Left ventricle myocardium inferior (tissue), 1 donor: ENCODE results near the gene BBS4. TPM values are rescaled to one million over a fixed set of nuclear protein-coding genes. Genes with fewer than 3 reads are reported as not detected.
A peak's percentile ranks its signal among the peaks of the same experiment; 100 is the strongest.

Experiments
- DNase-seq: peaks from one replicate; pipeline ENCODE4 v3.0.0-alpha.2; 2020
- H3K27ac ChIP-seq: fragments of 200-600 bp; replicated peaks from 2 replicates; pipeline ENCODE4 v1.8.0; 2021
- H3K27me3 ChIP-seq: fragments of 200-600 bp; 2 replicates; pipeline ENCODE4 v1.8.0; 2021; ENCODE audit warnings: low read depth
- H3K36me3 ChIP-seq: fragments of 200-600 bp; 2 replicates; pipeline ENCODE4 v1.8.0; 2021
- H3K4me1 ChIP-seq: fragments of 200-600 bp; 2 replicates; pipeline ENCODE4 v1.8.0; 2021
- H3K4me3 ChIP-seq: fragments of 200-600 bp; 2 replicates; pipeline ENCODE4 v1.8.0; 2021; ENCODE audit warnings: mild to moderate bottlenecking, moderate library complexity
- H3K9me3 ChIP-seq: fragments of 200-600 bp; replicated peaks from 2 replicates; pipeline ENCODE4 v1.8.0; 2021
- intact Hi-C: fragments of 100-400 bp; cut with micrococcal nuclease; formaldehyde crosslinking; loops from one replicate; pipeline ENCODE4 v1.11.0; 2022
- total RNA-seq: library from RNA; stranded (reverse); fragmentation: NEBNext Ultra II Directional; extraction: Animal tissue kit (Norgen Biotek cat#: 25700); gene quantifications from one replicate; pipeline ENCODE4 v1.2.1, GENCODE V29; 2021
- TF ChIP-seq, protein P1 (sequence below): fragments of 200-600 bp; IDR thresholded peaks from 2 replicates; pipeline ENCODE4 v1.8.0; 2021; ENCODE audit warnings: antibody characterized with exemption, mild to moderate bottlenecking, borderline replicate concordance
- donor health status: DM: no; HTN: yes; CAD: no; lungs with severe emphysema.

BBS4 gene
- total RNA-seq, 1 donor from 2014 or later: 11.8 TPM

- Histone ChIP-seq H3K4me3 (peak overlapping the region; percentile 100), H3K36me3 (no peaks in the 10 kb centered on the region), H3K27me3 (no peaks in the 10 kb centered on the region), H3K4me1 (peaks cover 38% of the 10 kb centered on the region), H3K9me3 (no peaks in the 10 kb centered on the region), H3K27ac (peak overlapping the region; percentile 95)
- intact Hi-C loops: no loop called here
- DNase-seq: no peak
- TF ChIP-seq, protein P1, sequence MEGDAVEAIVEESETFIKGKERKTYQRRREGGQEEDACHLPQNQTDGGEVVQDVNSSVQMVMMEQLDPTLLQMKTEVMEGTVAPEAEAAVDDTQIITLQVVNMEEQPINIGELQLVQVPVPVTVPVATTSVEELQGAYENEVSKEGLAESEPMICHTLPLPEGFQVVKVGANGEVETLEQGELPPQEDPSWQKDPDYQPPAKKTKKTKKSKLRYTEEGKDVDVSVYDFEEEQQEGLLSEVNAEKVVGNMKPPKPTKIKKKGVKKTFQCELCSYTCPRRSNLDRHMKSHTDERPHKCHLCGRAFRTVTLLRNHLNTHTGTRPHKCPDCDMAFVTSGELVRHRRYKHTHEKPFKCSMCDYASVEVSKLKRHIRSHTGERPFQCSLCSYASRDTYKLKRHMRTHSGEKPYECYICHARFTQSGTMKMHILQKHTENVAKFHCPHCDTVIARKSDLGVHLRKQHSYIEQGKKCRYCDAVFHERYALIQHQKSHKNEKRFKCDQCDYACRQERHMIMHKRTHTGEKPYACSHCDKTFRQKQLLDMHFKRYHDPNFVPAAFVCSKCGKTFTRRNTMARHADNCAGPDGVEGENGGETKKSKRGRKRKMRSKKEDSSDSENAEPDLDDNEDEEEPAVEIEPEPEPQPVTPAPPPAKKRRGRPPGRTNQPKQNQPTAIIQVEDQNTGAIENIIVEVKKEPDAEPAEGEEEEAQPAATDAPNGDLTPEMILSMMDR: no peak
Observed at GRCh38 chr15:72784456-72784876, 98.5 kb downstream of the BBS4 start.

- Histone ChIP-seq H3K4me3 (no peak overlapping the region), H3K27me3 (peaks cover 8% of the 10 kb centered on the region), H3K36me3 (no peaks in the 10 kb centered on the region), H3K27ac (no peak overlapping the region), H3K4me1 (peaks cover 38% of the 10 kb centered on the region), H3K9me3 (no peaks in the 10 kb centered on the region)
- intact Hi-C loops: no loop called here
- no peak for DNase-seq
- TF ChIP-seq, protein P1: no peak
Observed at GRCh38 chr15:72785432-72785831, 99.4 kb downstream of the BBS4 start.

DNA sequence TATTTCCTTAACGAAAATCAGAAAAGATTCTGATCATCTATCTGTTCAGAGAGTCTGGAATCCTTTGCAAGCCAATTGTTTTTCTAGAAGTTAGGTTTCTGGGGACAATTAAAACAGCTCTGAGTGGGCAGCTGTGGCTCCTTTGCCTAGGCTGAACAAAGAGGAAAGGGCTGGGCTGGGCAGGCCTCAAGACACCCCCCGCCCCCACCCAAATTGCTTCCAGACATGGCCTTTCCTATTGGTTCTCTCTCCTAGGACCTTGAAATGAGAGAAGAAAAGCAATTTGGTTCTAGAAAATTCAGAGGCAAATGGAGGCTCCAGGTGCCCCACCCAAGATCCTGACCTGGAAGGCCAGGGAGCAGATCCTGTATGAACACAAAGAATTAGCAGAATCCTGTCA lies 99.8 kb downstream of the BBS4 start:
- DNase-seq: no peak
- Histone ChIP-seq H3K36me3 (no peaks in the 10 kb centered on the region), H3K4me3 (no peak overlapping the region), H3K27ac (no peak overlapping the region), H3K9me3 (no peaks in the 10 kb centered on the region), H3K4me1 (peaks cover 38% of the 10 kb centered on the region), H3K27me3 (peaks cover 9% of the 10 kb centered on the region)
- intact Hi-C loops: no loop called here
- TF ChIP-seq, protein P1: no peak

DNA sequence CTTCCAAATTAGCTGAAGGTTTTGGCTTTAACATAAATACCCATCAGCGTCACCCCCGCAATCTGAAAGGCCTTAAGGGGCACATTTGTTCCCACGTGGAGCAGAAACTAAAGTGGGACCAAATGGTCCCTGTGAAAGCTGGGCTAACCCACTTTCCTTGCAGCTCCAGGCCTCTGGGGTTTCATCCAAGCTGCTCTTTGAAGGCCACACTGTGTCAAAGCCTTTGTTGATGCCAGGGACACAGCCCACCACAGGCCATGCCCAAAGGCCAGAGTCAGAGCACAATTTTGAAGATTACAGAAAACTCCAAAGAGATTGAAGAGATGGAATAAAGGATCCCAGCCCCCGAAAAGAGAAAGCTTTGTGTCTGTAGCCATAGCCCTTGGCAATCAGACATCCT lies 100.2 kb downstream of the BBS4 start:
- TF ChIP-seq, protein P1: no peak

DNA sequence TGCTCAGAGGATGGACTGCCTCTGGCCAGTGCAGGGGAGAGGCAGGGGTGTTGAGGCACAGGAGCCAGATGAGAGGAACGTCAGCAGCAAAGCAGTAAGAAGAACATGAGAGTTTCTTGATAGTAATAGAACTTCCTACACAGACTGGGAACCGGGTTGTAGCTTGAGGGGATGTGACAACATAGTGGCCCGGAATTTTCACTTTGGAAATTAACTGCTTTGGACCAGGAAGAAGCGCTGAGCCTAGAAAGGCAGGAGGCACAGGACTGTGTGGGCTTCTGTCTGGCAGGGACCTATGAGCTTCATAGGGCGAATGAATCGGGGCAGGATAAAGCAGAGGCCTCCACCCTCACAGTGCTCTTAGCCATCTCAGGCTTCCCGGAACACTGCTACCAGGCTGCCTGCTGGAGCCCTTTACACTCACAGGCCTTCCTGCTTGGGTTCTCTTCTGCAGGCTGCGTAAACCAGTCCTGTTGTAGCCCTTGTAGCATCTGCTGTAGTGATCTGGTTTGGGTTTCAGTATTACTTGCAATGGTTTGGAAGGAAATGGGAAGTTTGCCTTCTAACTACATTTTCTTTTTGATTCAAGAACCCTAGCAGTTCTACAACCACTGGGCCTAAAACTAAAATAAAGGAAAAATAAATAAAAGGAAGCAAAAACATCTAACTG lies 100.8 kb downstream of the BBS4 start:
- intact Hi-C loops: no loop called here
- no peak for DNase-seq
- H3K4me3 ChIP-seq: no peak overlapping the region
- H3K27ac ChIP-seq: no peak overlapping the region
- no peaks in the 10 kb centered on the region for H3K36me3 ChIP-seq
- H3K27me3 ChIP-seq: peaks cover 11% of the 10 kb centered on the region
- H3K9me3 ChIP-seq: no peaks in the 10 kb centered on the region
- peaks cover 29% of the 10 kb centered on the region for H3K4me1 ChIP-seq
- TF ChIP-seq, protein P1: no peak

More for the DNA sequence above, 100.2 kb downstream of the BBS4 start:
- DNase-seq: no peak
- intact Hi-C loops: no loop called here
- Histone ChIP-seq H3K27me3 (peaks cover 9% of the 10 kb centered on the region), H3K4me3 (no peak overlapping the region), H3K4me1 (peaks cover 35% of the 10 kb centered on the region), H3K27ac (no peak overlapping the region), H3K36me3 (no peaks in the 10 kb centered on the region), H3K9me3 (no peaks in the 10 kb centered on the region)
